Activated CD4-positive, alpha-beta T cell treated with anti-CD3 and anti-CD28 coated beads, Interleukin-2, amount 50 U/mL, for 48 hours (primary cell): ENCODE measurements around the gene MICAL3.
"Not testable (repeated sequence)": the region's sequence is repeated elsewhere in the genome, so short reads cannot be mapped to it uniquely, and the experiment has no call there.

Source experiments
- DNase-seq, 2 experiments: peaks; one replicate each; pipeline ENCODE4 v3.0.0-alpha.2; 2020

The MICAL3 gene

DNA sequence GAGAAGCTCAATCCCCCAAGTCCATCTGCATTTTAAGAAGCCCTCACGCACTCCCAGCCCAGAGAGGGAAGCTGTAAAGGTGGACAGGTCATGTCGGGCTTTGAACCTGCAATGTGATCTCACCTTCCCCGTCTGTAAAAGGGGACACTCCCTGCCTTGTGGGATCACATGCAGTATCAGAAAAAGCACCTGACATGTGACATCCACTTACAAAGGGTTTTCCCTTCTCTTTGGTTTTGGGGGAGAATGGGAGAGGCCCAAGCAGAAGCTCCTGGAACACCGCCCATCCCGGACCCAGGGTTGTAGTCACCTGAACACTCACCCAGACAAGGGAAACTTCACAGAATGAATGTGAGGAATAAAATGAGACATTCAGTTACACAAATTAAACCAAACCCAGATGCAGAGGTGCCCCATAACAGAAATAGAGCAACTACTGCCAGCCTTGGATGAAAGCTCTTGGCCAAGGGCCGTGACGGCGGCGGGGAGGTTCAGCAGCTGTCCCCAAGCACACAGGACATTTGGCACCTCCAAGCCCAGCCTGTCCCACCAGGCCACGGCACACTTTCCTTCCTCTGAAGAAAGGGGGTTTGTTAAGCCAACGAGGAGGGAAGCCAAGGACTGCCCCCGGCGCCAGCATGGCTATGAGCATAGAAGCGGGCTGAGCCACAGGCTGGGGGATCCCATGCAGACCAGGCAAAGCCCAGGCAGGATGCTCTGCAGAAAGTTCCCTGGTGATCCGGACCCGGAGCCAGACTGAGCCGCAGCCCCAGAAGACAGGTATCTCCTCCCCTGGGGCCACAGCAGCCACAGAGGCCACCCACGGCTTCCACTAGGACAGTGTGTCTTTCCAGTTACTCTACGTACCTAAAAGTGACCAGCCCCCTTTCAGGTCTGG, 253.9 kb downstream of the MICAL3 start:
- no peak for DNase-seq

DNA sequence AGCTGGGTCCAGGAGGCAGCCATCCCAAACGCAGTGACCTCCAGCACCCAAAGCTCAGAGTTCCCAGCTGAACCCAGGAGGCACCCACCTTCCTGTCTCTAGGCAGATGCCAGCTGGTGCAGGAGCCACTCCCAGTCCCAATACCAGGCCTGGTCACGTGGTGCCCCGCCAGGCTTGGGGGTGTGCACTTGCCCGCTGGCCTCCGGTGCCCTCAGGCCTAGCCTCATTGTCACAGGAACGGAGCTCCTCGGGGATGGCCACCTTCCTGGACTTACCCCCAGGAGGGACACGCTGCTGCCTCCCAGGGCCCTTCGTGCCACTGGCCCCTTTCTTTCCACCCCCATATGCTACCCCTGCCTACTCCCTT, 254.7 kb downstream of the MICAL3 start:
- DNase-seq = no peak

DNA sequence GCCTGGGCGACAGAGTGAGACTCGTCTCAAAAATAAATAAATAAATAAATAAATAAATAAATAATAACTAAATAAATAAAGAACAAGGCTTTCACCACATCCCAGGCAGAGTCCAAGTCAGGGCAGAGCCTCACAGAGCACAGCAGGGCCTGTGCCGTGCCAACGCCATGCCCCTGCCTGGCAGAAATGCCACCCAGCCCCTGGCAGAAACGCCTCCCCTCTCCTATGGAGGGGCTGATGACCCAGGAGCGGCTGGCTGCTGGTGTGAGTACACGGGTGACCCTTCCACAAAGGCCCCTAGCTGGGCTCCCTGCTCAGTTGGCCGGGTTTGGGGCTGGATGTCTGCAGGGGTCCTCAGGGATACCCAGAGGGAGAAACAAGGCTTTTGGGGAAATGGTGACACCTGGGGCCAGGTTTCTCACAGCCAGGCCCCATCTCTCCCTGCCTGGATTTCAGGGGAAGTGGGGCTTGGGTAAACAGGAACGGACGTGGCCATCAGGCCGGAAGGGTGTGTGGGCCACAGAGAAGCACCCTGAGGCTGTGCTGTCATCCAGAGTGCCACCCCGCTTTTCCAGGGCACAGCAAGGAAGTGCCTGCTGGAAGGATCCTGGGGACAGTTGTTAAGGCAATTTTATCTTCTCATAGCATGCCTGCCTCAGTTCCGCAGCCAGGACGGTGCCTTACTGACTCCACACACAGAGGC, 255.2 kb downstream of the MICAL3 start:
- no peak for DNase-seq

DNA sequence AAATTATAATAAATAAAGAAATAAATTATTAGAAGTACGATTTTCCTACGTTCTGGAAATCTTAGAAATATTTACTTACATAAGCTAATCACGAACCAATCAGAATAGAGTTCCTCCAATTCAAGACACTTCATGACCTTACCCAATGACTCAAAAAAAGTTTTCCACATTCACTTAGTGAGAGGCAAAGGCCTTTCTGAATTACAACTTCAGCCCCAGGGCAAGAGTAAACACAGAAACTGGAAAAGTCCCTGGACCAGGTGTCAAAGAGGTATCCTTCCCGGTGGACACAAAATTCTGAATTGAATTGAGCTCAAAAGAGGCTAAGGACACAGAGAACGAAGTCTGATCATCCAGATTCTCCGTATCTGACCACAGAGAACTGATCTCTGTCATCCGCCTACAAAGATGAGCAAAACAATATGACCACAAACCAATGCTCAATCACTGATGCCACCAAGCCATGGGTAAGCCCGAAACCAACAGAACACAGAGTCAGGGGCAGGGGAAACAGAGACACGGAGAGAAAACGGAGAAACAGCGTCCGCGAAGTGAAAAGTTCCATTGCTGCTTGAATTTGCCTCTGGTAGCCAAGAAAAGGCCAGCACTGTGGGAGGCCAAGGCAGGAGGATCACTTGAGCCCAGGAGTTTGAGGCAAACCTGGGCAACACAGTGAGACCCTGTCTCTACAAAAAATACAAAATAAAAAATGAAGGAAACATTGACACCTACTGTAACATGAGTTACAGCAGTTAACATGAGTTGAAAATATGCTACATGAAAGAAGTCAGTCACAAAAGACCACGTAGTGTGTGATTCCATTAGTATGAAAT, 256.9 kb downstream of the MICAL3 start:
- DNase-seq = peak; percentile 57 to 75

DNA sequence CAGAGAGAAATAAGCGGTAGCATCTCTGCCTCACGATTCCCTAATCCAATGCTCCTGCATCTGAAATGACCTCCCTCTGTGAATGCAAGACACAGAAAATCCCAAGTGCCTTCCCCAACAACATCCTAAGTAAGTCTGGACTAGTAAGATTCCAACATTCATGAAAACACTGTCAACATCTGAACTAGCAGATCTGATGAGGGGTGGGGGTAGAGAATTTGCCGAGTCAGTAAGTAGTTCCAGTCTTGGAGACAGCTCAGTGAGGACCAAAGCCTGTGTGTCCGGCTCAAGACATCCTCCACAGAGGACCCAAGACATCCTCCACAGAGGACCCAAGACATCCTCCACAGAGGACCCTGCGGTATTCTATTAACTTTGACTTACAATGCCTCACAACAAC, 259.5 kb downstream of the MICAL3 start:
- DNase-seq = not testable (repeated sequence)

DNA sequence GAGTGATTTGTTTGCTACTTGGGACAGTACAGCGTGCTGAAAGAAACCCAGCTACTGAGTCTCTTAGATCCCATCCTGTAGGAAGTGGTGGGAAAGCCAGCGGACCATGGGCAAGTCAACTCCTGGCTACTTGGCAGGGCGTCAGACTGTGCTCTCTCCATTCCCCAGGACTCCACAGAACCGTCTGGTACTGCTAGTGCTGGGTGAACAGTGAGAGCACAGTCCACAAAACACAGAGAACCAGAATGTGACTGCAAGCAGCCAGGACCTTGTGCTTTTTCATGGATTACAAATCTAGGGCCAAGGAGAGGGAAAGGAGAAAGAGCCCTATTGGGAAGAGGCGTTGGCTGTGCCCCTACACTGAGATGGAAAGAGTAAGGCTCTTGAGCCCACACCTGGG, 260.3 kb downstream of the MICAL3 start:
- DNase-seq = no peak

DNA sequence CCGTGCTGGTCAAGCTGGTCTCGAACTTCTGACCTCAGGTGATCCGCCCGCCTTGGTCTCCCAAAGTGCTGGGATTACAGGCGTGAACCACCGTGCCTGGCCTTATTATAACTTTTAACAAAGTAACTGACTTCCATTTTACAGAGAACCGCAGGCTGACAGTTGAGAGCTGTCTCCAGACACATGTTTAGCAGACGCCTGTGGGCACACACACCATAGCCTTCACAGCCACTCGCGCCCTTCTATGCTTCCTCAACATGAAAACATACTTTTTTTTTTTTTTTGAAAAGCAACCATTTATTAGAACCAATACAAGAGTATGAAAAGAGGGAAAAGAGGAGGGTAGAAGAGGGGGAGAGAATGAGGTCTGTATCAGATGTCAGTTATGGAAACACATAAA, 260.9 kb downstream of the MICAL3 start:
- not testable (repeated sequence) for DNase-seq

DNA sequence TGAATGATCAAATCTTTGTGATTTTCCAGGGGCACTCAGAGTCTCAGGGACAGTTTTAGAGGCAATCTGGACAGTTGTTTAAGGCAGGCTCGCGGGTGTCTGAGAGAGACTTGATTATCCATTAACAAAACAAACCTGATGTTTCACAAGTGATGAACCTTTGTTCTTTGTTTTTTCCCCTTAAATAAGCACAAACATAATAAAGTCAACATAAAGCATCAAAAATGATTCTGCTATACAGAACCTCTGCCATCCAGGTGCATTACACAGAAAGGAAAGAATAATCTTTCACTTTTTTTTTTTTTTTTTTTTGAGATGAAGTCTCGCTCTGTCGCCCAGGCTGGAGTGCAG, 263.2 kb downstream of the MICAL3 start:
- no peak for DNase-seq

DNA sequence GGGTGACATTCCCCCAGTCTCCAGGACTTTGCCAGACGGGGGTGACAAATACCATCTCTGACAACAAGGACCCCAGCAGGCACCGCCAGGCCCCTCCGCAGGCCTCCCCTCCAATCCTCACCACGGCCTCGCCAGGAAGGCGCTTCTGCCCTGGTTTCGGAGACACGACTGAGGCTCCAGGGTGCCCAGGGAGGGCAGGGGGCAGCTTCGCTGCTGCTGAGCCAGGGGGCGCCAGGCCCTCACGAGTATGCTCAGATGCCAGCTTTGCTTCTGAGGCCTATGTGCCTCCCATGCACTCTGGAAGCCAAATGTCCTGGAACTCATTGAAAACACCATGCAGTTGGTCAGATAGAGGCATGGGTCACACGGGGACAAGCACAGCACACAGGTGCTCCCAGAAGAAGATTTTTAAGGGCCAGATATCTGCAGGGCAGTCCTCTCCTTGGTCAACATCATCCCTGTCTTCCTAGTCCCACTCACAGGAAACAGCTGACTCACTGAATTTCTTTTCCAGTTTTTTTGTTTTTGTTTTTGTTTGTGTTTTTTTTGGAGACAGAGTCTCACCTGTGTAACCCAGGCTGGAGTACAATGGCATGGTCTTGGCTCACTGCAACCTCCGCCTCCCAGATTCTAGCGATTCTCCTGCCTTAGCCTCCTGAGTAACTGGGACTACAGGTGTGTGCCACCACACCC, 270.0 kb downstream of the MICAL3 start:
- peak in 1 of 2 experiments; percentile 50 for DNase-seq

DNA sequence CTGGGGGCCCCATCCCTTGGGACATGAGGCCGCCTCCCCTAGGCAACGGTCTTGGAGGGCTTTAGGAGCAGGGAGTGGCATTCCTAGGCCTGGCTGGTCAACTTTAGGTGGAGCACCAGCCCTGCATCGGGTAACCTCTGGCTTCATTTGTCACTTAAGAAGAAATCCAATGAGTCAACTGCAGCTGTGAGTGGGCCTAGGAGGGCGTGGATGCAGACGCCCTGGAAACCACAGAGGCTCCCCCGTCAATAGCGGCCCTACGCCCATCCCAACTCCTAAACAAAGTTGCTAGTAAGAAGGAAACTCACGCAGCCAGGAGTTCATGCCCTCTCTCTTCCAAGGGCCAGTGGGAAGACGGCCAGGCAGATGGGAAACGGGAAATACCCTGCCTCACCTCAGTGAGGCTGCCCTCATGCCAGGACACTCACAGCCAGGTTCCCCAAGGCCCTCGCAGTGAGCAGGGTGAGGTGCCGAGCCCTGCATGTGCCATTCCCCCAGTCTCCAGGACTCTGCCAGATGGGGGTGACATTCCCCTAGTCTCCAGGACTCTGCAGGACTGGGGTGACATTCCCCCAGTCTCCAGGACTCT, 270.9 kb downstream of the MICAL3 start:
- DNase-seq = no peak

DNA sequence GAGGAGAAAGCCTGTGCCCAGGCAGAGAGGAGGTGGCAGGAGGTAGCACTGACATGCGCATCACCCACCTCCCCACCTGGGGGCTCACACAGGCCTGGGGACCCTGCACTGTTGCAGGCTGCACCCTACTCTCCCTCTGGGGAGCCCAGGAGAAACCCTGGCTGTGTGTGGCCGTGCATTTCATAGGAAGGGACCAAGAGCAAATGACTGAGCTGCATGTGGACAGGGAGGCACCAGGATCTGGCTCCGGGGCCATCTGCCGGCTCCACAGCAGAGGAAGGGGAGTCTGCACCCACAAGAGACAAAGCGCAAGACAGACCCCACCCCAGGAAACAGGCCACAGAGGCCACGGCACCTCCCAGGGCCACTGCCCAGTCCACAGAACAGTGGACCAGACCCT, 272.8 kb downstream of the MICAL3 start:
- no peak for DNase-seq

DNA sequence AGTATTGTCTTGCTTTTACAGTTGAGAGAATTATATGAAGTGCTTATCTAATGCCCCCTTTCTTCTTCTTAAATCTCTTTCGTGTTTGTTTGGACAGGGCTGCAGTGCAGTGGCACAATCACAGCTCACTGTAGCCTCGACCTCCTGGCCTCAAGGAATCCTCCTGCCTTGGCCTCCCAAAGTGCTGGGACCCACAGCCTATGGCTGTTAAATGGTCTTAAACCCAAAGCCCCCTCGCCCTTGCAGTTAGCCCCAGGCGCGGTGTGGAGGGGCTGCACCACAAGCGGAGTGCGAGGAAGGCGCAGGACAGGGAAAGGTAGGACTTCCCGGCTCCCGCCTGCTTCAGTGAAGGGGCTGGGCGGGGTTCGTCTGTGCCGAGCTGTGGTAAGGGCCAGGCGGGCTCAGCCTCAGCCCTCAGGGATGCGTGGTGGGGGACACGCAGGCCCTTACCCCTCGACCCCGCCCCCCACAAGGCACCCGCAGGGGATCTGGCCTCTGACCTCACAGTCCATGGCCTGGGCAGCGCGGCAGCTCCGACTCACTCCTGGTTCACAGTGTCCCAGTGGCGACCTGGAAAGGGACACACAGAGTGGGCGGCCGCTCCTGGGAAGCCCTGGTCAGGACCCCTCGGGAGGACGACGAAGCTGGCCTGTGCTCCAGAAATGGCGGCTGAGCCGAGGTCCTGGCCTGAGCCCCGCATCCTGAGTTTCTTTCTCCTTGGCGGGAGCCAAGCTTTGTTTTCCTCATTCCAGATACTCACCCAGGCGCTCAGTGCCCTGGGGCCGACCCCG, 274.6 kb downstream of the MICAL3 start:
- DNase-seq = no peak

DNA sequence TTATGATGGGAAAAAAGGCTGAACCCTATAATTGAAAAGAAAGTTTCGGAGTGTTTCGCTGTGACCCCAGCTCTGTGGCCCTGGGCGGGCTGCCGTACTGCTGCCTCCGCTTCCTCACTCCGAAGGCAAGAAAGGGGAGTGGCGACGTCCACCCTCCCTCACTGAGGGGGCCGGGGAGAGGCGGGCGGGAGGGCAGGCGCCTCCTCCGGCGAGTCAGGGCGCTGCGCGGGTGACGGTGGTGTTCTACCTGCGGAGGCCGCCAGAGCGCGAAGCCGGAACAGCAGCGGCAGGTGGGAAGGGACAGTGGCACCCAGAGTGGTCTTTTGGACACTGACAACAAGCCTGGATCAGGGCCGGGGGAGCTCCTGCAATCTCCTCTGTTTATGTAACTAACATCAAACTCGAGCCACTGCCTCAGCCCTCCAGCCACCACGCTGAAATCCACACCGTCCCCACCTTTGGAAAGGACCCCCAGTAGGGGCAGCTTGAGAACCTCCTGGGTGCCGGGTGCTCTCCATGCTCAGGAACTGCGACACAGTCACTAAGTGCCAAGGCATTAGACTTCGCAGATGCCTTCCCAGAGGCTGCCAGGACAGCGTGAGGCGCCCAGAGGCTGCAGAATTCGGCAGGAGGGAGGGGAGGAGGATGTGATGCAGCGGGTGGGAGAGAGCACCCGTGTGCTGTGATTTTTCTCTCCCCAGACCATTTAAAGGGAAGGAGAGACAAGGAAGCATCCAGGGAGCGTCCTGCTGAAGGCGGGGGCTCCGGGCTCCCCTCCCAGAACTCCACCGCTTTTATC, 275.6 kb downstream of the MICAL3 start:
- no peak for DNase-seq

DNA sequence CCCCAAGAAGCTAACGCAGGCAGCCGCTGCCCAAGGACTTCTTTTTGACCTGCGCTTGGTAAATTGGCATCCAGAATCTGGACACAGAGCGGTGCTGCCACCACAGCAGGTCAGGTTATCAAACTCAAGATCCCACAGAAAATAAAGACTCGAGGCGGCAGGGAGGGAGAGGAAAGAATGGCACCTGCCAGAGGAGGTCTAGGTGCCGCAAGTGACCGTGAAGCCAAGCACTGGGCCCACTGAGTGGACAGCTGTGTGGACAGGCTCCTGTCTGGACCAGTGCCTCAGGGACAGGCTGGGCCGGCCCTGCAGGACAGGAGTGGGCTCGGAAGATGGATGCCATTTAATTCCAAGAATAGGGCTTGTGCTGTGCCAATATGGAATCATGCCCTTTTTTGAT, 277.4 kb downstream of the MICAL3 start:
- no peak for DNase-seq

DNA sequence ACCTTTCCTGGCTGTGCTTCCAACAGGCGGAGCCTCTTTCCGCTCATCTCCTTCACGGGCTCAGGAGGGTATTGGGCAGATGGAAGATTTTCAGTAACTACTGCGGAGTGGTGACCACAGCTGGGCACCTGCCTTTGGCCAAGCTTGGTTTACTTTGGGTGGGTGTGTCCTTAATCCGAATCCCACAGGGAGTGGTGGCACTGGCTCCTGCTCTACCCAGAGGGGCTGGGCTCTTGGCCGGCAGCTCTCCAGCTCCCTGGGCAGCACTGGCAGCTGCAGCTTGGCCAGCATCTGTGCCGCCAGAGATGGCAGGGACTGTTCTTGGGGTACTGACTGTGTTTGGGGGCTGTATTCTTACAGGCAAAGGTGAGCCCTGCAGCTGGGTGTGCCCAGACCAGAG, 279.9 kb downstream of the MICAL3 start:
- DNase-seq = no peak

DNA sequence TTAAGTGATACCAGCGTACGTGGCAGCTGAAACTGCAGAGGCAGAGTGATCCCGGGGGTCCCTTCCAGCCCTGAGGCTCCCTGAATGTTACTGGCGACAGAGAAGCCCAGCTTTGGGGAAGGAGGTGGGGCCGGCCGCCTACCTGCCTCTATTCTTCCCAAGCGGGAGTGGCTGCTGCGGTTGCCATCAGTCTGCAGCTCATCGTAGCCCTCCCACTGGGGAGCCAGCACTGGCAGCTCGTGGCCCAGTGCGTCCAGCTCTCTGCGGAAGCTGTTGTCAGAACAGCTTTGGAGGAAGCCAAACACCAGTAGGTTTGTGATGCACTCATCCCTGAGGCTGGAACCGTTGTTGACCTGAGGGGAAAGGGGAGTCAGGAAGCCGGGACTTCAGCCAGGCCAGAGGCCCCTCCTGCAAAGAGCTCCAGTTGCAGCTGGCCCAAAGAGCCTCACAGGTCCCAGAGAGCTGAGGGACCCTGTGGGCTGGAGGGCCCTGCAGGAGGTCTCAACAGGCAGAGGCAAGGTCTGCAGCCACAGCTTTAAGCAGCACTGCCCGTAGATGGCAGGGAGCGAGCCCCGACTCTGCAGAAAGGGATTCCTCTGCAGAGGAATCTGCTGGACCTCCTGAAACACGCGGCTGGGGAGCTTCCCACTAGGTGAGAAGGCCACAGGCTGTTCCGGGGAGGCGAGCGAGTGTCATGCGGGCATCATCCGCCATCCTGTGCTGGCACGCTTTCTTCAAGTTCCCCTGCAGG, 280.5 kb downstream of the MICAL3 start:
- no peak for DNase-seq

DNA sequence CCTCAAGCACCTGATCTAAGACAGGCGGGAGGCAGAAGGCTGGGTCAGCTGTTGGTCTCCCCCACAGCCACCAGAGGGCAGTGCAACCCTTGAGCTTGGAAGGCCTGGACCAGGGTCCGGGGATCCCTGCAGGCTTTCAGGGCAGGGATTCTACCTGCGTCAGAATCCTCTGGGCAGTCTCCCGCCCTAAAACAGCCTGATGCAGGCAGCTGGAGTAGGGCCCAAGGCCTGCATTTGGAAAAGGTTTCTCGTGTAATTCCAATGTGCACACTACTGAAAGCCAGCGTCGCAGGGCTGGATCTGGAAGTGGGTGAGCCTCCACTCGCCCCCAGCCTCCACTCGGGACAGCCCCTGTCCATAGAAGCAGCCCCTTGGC, 281.8 kb downstream of the MICAL3 start:
- DNase-seq = peak; percentile 75 to 83

DNA sequence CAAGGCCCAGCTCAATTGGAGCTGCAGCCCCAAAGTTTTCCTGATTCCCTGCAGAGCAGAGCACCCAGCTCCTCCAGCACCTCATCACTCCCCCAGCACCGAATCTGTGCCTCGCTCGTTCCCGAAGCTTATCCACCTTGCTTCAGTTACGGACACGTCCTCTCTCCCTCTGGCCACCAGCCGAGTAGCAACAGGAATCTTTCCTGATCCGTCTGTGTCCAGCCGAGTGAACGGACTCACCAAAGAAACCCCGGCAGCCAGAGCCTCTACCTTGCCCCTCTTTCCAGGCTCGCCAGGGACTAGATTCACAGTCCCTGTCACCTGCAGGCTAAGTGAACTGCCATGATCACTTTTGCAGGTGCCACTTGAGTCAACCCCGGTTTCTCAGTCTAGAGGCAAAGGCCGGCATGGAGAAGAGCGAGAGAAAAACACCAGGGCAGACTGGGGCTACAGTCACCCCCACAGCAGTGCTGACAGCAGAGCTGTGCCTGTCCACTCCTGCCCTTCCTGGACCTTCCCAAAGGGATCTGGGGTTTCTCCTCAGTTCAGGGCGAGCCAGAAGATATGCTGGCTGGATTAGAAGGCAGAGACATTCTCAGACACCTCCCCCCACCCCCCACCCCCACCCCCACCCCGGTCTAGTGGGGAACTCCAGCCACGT, 282.4 kb downstream of the MICAL3 start:
- DNase-seq = no peak

DNA sequence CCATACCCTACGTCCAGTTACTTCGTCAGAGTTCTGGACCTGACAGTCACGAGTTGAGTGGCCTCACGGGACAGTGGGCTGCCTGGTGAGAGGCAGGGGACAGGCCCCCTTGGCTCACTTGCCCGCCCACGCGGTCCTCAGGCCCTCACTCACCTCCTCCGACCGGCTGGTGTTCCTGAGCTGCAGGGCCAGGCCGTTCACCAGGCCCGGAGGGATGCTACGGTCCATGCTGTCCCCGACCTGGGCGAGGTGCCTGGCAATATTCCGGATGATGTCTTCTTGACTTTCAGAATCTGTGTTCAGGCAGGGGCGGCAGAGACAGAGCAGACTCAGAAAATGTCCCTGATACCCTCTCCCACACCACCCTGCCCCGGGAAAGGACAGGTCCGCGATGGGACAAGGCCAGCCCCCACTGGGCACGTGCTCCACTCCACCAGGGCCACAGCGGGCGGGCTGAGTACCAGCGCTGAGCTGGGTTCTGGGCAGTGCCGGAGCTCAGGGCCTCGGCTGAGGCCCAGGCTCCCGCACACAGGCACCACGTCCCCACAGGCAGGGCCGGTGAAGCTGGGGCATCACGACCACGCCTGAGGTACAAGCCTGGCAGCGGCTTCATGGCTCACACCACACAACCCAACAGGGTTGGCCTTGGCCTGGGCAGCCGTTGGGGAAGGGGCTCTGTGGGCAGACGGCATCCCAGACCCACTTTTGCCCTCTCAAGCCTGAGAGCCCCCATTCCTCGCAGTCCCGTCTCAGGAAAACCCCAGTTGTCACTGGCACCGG, 285.0 kb downstream of the MICAL3 start:
- DNase-seq = no peak
